ENCODE results near the gene IRAK1. TPM values are rescaled to one million over a fixed set of nuclear protein-coding genes. Genes with fewer than 3 reads are reported as not detected.

IRAK1 gene
- total RNA-seq (10 to 100 TPM; 75.3 to 92.5 TPM), total RNA-seq (82.7 to 135 reads per million in 2 donors)

GRCh38 chrX:154019633-154020528 lies at the start of gene IRAK1:
IRAK1 (minus strand) TSS chrX:154019902; CDS start chrX:154019812, 90 bp downstream.
- H3K27ac Mint-ChIP-seq, result peak within 1 kb of the TSS; percentile 88
- H3K36me3 Mint-ChIP-seq (ENCODE audit: low read depth), result no peaks in the 10 kb centered on the region
- no peaks in the 10 kb centered on the region for H3K9me3 ChIP-seq (ENCODE audit: control insufficient read depth, low read length, poor library complexity, severe bottlenecking)
- H3K4me1 Mint-ChIP-seq, result peaks cover 10% of the 10 kb centered on the region
- DNase-seq (peak; percentile 18 to 54 (median 51)), ATAC-seq (peak; percentile 79)
- H3K27me3 Mint-ChIP-seq, result no peaks in the 10 kb centered on the region
- H3K4me3 Mint-ChIP-seq, result peak within 1 kb of the TSS; percentile 92

GRCh38 chrX:154068560-154068959 lies 48.9 kb upstream of the IRAK1 start:
- H3K36me3 Mint-ChIP-seq (ENCODE audit: low read depth), result no peaks in the 10 kb centered on the region
- H3K27ac Mint-ChIP-seq, result no peak overlapping the region

DNA sequence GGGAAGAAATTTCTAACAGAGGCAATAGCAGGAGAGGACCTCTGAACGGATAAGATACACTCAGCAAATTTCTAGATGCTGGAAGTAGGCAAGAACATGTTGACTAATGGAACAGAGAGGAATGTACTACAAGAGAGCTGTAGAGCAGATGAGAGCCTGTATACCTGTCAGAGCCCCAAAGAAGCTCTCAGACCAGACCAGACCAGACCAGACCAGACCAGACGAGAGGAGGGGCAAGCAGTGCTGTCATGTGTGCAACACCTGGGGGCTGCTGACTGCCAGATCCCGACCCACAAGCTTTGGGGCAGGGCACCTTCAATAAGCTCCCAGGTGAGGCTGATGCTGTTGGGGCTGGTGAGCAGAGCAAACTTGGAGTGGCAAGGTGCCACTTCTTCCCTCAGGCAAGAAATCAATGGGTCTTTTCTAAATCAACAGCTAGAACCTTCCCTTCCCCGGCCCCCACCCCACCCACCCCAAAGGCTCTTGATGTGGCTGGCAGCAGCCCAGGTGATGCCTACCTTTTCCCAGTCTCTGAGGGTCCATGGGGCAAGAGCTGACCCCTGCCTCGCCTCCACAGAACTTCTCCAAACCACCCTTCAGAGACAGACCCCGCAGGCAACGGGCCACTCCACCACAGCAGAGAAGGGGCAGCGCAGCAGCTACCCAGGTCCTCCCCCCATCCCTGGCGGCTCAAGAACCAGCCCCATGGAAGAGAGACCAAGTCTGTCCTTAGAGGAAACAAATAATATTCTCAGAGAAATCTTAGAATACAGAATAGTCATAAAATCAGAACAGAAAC lies 45.1 kb upstream of the IRAK1 start:
- H3K9me3 ChIP-seq (ENCODE audit: control insufficient read depth, low read length, poor library complexity, severe bottlenecking), result no peaks in the 10 kb centered on the region
- DNase-seq (no peak), ATAC-seq (no peak)
- H3K36me3 Mint-ChIP-seq (ENCODE audit: low read depth), result peaks cover 3% of the 10 kb centered on the region
- peak overlapping the region; percentile 85 for H3K27ac Mint-ChIP-seq
- peak overlapping the region; percentile 49 for H3K4me3 Mint-ChIP-seq
- no peaks in the 10 kb centered on the region for H3K27me3 Mint-ChIP-seq
- H3K4me1 Mint-ChIP-seq, result peaks cover 44% of the 10 kb centered on the region

More at GRCh38 chrX:154068560-154068959, 48.9 kb upstream of the IRAK1 start:
- no peaks in the 10 kb centered on the region for H3K9me3 ChIP-seq (ENCODE audit: control insufficient read depth, low read length, poor library complexity, severe bottlenecking)
- ATAC-seq (no peak), DNase-seq (no peak)
- no peaks in the 10 kb centered on the region for H3K27me3 Mint-ChIP-seq
- H3K4me1 Mint-ChIP-seq, result peaks cover 34% of the 10 kb centered on the region
- no peak overlapping the region for H3K4me3 Mint-ChIP-seq

GRCh38 chrX:154063234-154063633 lies 43.5 kb upstream of the IRAK1 start:
- Mint-ChIP-seq H3K27ac (no peak overlapping the region), H3K4me1 (peaks cover 54% of the 10 kb centered on the region), H3K36me3 (ENCODE audit: low read depth) (peaks cover 3% of the 10 kb centered on the region), H3K4me3 (no peak overlapping the region), H3K27me3 (no peaks in the 10 kb centered on the region)
- H3K9me3 ChIP-seq (ENCODE audit: control insufficient read depth, low read length, poor library complexity, severe bottlenecking), result no peaks in the 10 kb centered on the region
- DNase-seq (no peak), ATAC-seq (peak; percentile 38)

- peak overlapping the region; percentile 86 for H3K27ac Mint-ChIP-seq
- peaks cover 63% of the 10 kb centered on the region for H3K4me1 Mint-ChIP-seq
- H3K27me3 Mint-ChIP-seq, result no peaks in the 10 kb centered on the region
- H3K4me3 Mint-ChIP-seq, result peak overlapping the region; percentile 69
- peaks cover 3% of the 10 kb centered on the region for H3K36me3 Mint-ChIP-seq (ENCODE audit: low read depth)
- ATAC-seq (no peak), DNase-seq (no peak)
- H3K9me3 ChIP-seq (ENCODE audit: control insufficient read depth, low read length, poor library complexity, severe bottlenecking), result no peaks in the 10 kb centered on the region
Observed at GRCh38 chrX:154061801-154062200, 42.1 kb upstream of the IRAK1 start.

- ATAC-seq, result no peak
- H3K27me3 Mint-ChIP-seq, result no peaks in the 10 kb centered on the region
Observed at GRCh38 chrX:154059729-154060245, 40.1 kb upstream of the IRAK1 start.

DNA sequence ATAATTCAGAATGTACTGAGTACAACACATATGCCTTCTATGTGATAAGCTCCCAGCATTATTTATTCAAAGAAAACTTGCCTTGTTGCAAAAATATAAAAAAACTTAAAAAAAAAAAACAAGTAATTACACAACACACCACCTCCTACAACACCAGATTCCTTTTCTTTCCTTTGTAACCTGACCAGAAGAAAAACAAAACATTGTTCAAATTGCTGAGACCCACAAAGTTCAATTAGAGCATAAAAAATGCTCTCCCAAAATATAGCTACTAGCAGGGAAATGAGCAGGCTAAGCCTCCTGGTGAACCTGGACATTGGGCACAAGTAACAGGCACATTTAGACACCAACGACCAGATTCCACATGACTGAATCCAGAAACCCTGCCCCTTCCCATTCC lies 39.5 kb upstream of the IRAK1 start:
- no peaks in the 10 kb centered on the region for H3K27me3 Mint-ChIP-seq
- no peaks in the 10 kb centered on the region for H3K9me3 ChIP-seq (ENCODE audit: control insufficient read depth, low read length, poor library complexity, severe bottlenecking)
- ATAC-seq (no peak), DNase-seq (no peak)
- H3K4me3 Mint-ChIP-seq, result no peak overlapping the region
- peaks cover 3% of the 10 kb centered on the region for H3K36me3 Mint-ChIP-seq (ENCODE audit: low read depth)
- peak overlapping the region; percentile 86 for H3K27ac Mint-ChIP-seq
- H3K4me1 Mint-ChIP-seq, result peaks cover 52% of the 10 kb centered on the region

More at GRCh38 chrX:154059729-154060245, 40.1 kb upstream of the IRAK1 start:
- Mint-ChIP-seq H3K4me3 (no peak overlapping the region), H3K27ac (peak overlapping the region; percentile 86), H3K4me1 (peaks cover 57% of the 10 kb centered on the region), H3K36me3 (ENCODE audit: low read depth) (peaks cover 3% of the 10 kb centered on the region)
- DNase-seq, result no peak
- H3K9me3 ChIP-seq (ENCODE audit: control insufficient read depth, low read length, poor library complexity, severe bottlenecking), result no peaks in the 10 kb centered on the region

DNA sequence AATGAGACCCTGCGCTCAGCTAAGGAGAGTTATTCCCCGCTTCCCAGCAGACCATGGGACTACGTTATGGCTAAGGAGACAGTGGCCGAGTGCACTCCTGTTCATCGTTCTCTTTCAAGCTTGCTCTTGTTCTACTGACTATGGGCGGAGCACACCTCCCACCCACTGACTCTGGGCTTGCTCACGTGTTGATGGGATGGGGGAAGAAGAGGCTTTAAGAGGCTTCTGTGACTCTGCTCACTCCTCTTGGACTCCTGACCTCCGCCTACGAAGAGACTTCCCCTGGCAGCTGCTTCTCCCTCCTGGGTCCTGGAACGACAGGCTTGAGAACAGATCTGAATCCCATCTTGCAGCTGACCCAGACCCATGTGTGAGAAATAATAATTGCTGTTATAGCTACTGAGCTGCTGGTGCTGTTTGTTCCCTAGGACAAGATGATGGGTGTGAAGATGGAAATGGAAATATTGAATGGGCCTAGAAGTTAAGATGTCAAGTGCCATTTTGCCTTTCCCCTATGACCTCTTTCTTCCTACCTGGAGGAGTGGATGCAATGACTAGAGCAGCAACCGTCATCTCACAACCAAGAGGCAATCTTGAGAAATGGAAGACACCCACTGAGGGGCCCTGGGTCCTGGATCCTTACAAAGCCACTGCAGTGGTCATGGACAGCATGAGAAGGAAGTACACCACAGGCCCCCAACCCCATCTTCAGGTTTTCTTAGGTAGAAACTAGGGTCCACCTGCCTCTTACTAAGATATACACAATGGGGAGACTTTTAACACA lies 38.7 kb upstream of the IRAK1 start:
- Mint-ChIP-seq H3K4me3 (no peak overlapping the region), H3K27ac (peak overlapping the region; percentile 86), H3K36me3 (ENCODE audit: low read depth) (peaks cover 3% of the 10 kb centered on the region), H3K27me3 (no peaks in the 10 kb centered on the region), H3K4me1 (peaks cover 45% of the 10 kb centered on the region)
- H3K9me3 ChIP-seq (ENCODE audit: control insufficient read depth, low read length, poor library complexity, severe bottlenecking), result no peaks in the 10 kb centered on the region
- ATAC-seq, result no peak
- no peak for DNase-seq

DNA sequence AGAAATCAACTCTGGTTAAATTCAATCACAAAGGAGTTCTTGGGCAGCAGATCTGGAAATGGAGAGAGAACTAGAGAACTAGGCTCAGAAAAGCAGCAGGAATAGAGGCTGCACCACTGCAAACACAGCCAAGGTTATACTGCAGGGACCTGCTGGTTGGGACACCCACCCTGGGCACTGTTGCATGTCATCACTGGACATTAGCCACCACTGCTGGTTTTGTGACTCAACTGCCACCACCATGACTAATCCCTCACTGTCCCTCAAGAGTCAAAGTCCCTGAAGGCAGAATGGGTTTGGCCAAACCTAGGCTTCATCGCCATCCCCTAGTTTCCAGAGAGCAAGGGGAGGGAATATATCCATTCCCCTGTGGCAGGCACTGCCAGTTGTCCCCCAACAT lies 38.1 kb upstream of the IRAK1 start:
- H3K9me3 ChIP-seq (ENCODE audit: control insufficient read depth, low read length, poor library complexity, severe bottlenecking), result no peaks in the 10 kb centered on the region
- ATAC-seq (peak; percentile 7), DNase-seq (no peak)
- Mint-ChIP-seq H3K36me3 (ENCODE audit: low read depth) (peaks cover 3% of the 10 kb centered on the region), H3K4me3 (peak overlapping the region; percentile 41), H3K27me3 (no peaks in the 10 kb centered on the region), H3K27ac (peak overlapping the region; percentile 86), H3K4me1 (peaks cover 44% of the 10 kb centered on the region)

DNA sequence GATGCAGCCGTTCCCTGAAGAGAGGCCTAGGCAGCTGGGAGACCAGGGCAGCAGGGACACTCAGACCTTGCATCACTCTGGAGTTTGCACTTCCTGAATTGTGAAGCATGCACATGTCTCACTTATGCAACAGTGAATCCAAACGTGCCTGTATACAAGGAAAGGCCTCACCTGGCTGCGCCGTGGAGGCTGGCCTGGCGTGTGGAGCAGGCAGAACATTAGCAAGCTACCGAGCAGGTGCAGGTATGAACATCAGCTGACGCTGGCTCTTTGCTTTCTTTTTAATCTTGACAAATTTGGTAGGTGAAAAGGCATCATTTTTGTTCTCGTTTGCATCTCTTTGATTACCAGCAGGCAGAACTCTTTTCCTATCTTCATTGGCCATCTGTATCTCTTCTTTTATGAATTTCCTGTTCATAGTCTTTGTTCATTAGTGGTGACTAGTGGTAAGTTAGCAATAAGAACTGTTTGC lies 37.1 kb upstream of the IRAK1 start:
- H3K4me1 Mint-ChIP-seq, result peaks cover 42% of the 10 kb centered on the region
- ATAC-seq, result peak; percentile 62
- peak overlapping the region; percentile 41 for H3K4me3 Mint-ChIP-seq
- H3K9me3 ChIP-seq (ENCODE audit: control insufficient read depth, low read length, poor library complexity, severe bottlenecking), result no peaks in the 10 kb centered on the region
- peaks cover 3% of the 10 kb centered on the region for H3K36me3 Mint-ChIP-seq (ENCODE audit: low read depth)
- H3K27me3 Mint-ChIP-seq, result no peaks in the 10 kb centered on the region
- peak overlapping the region; percentile 79 for H3K27ac Mint-ChIP-seq
- DNase-seq, result no peak

- no peaks in the 10 kb centered on the region for H3K9me3 ChIP-seq (ENCODE audit: control insufficient read depth, low read length, poor library complexity, severe bottlenecking)
- Mint-ChIP-seq H3K4me3 (no peak overlapping the region), H3K36me3 (ENCODE audit: low read depth) (no peaks in the 10 kb centered on the region), H3K27me3 (no peaks in the 10 kb centered on the region), H3K4me1 (peaks cover 34% of the 10 kb centered on the region), H3K27ac (peak overlapping the region; percentile 79)
- ATAC-seq (peak; percentile 83), DNase-seq (peak; percentile 33 to 60 (median 40))
Observed at GRCh38 chrX:154051201-154051810, 31.6 kb upstream of the IRAK1 start.

GRCh38 chrX:154050113-154050495 lies 30.4 kb upstream of the IRAK1 start:
- H3K4me3 Mint-ChIP-seq, result no peak overlapping the region
- no peaks in the 10 kb centered on the region for H3K27me3 Mint-ChIP-seq
- no peaks in the 10 kb centered on the region for H3K9me3 ChIP-seq (ENCODE audit: control insufficient read depth, low read length, poor library complexity, severe bottlenecking)
- peaks cover 34% of the 10 kb centered on the region for H3K4me1 Mint-ChIP-seq
- no peaks in the 10 kb centered on the region for H3K36me3 Mint-ChIP-seq (ENCODE audit: low read depth)
- DNase-seq (no peak), ATAC-seq (no peak)
- no peak overlapping the region for H3K27ac Mint-ChIP-seq
